ENCODE results near the gene DSE. TPM values are rescaled to one million over a fixed set of nuclear protein-coding genes. Genes with fewer than 3 reads are reported as not detected.
"Not testable (repeated sequence)": the region's sequence is repeated elsewhere in the genome, so short reads cannot be mapped to it uniquely, and the experiment has no call there.

Gene DSE
- total RNA-seq, 1 donor = 50.7 TPM

DNA sequence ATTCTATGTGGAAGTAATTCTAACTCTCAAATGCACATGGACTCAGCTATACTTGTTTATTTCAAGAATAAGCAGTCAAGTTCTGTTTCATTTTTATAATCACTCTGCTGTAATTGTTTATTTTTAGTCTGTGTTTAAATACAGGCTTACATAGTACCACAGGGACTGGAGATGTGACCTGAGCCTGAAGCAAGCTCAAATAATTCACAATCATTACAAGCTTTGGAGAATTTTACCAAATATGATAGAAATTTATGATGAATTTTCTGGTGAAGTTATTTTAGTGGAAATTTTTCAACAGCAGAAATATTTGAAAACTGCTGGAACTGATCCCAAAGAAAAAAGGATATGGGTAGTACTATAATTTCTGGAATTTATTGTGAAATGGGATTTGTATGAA is 41.6 kb upstream of the DSE start:
- no peak for DNase-seq (ENCODE audit: low read depth)
- TF ChIP-seq, protein P1, sequence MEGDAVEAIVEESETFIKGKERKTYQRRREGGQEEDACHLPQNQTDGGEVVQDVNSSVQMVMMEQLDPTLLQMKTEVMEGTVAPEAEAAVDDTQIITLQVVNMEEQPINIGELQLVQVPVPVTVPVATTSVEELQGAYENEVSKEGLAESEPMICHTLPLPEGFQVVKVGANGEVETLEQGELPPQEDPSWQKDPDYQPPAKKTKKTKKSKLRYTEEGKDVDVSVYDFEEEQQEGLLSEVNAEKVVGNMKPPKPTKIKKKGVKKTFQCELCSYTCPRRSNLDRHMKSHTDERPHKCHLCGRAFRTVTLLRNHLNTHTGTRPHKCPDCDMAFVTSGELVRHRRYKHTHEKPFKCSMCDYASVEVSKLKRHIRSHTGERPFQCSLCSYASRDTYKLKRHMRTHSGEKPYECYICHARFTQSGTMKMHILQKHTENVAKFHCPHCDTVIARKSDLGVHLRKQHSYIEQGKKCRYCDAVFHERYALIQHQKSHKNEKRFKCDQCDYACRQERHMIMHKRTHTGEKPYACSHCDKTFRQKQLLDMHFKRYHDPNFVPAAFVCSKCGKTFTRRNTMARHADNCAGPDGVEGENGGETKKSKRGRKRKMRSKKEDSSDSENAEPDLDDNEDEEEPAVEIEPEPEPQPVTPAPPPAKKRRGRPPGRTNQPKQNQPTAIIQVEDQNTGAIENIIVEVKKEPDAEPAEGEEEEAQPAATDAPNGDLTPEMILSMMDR (IDR thresholded peaks at IDR 0.05; ENCODE audit: insufficient read depth, low read length) = no peak
- H3K4me3 ChIP-seq (ENCODE audit: low read depth, low read length) = no peak overlapping the region

DNA sequence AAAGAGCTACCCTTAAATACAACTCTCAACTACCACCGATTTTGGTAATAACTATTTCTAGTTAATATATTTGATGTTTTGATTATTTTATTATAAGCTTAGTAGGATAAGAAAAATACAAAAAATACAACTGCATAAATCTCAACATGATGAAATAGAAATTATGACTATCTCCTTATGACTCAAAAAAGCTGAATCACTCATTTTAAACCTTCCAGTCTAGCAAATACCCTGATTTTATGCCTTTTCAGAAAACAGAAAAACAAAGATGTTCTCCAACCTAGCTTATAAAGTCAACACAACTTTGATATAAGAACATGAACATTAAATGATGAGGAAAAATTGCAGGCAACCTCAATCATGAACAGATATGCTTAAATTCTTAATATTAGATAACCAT is 40.2 kb upstream of the DSE start:
- no peak for DNase-seq (ENCODE audit: low read depth)
- no peak overlapping the region for H3K4me3 ChIP-seq (ENCODE audit: low read depth, low read length)
- TF ChIP-seq, protein P1 (IDR thresholded peaks at IDR 0.05; ENCODE audit: insufficient read depth, low read length) = no peak

DNA sequence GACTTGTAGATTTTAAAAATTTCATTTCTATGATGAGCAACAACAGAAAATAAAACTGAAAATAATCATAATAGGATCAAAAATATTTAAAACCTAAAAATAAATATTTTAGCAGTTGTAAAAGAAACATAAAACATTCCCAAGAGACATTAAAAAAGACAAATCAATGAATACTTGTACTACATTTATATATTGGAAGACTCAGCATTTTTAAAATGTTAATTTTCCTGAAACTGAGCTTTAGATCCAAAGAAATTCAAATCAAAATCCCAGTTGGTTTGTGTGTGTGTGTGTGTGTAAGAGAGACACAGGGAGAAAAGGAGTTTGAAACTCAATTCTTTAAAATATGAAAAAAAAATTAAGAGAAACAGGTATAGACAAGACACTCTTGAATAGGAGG is 38.7 kb upstream of the DSE start:
- TF ChIP-seq, protein P1 (IDR thresholded peaks at IDR 0.05; ENCODE audit: insufficient read depth, low read length) = no peak
- no peak overlapping the region for H3K4me3 ChIP-seq (ENCODE audit: low read depth, low read length)
- DNase-seq (ENCODE audit: low read depth) = no peak

DNA sequence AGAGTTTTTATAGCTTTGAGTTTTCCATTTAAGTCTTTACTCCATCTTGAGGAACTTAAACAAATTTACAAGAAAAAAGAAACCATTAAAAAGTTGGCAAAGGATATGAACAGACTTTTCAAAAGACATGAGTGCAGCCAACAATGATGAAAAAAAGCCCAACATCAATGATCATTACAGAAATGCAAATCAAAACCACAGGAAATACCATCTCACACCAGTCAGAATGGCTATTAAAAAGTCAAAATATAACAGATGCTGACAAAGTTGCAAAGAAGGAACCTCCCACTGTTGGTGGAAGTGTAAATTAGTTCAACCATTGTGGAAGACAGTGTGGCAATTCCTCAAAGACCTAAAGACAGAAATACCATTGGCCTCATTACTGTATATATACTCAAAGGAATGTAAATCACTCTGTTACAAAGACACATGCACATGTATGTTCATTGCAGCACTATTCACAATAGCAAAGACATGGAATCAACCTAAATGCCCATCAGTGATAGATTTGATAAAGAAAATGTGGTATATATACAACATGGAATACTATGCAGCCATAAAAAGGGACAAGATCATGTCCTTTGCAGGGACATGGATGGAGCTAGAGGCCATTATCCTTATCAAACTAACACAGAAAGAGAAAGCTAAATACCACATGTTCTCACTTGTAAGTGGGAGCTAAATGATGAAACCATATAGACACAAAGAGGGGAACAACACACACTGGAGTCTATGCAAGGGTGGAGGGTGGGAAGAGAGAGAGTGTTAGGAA is 35.9 kb upstream of the DSE start:
- not testable (repeated sequence) for H3K4me3 ChIP-seq (ENCODE audit: low read depth, low read length); DNase-seq (ENCODE audit: low read depth)

DNA sequence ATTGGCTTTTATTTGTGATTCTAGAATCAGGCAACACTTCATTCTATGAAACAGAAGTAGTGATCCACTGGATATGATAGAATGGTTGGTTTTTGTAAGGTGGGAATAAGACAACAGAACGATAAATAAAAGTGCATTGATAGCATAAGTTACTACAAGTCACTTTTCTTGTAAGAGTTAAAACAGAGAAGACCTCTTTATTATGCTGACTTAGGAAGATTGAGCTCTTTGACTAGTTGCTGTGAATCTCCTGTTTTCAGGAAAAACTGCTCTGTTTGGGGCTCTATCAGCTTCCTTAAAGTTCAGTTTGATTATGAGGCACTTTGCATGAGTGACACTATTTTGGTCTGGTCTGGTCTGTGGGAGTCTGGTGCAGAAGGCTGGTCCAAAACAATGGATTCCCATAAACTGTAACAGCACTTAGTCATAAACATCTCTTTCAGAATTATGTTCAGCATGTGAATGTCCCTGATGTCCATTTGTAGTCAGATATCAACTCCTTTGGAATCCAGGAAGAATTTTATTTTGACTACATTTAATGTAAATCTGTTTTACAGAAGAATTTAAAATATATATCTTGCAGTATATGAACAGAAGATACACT is 35.0 kb upstream of the DSE start:
- DNase-seq (ENCODE audit: low read depth) = no peak
- TF ChIP-seq, protein P1 (IDR thresholded peaks at IDR 0.05; ENCODE audit: insufficient read depth, low read length) = no peak
- H3K4me3 ChIP-seq (ENCODE audit: low read depth, low read length) = no peak overlapping the region

DNA sequence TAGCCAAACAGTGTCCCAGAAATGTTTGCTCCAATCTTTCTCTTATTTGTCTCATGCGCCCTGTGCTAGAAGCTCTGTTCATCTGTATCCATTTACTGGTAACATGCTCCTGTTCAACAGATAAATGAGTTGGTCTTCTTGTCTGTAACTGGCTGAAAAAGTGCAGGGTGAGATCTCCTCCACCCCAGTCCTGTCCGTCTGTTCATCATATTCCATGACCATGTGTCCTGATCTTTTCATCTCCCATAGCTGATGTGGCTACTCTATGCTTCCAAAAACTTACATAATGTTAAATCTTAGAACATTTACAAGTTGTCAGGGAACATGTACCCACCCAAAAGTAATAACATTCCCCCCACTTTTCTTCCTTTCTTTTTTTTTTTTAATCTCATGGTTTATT is 31.8 kb upstream of the DSE start:
- H3K4me3 ChIP-seq (ENCODE audit: low read depth, low read length) = no peak overlapping the region
- TF ChIP-seq, protein P1 (IDR thresholded peaks at IDR 0.05; ENCODE audit: insufficient read depth, low read length) = no peak
- no peak for DNase-seq (ENCODE audit: low read depth)

DNA sequence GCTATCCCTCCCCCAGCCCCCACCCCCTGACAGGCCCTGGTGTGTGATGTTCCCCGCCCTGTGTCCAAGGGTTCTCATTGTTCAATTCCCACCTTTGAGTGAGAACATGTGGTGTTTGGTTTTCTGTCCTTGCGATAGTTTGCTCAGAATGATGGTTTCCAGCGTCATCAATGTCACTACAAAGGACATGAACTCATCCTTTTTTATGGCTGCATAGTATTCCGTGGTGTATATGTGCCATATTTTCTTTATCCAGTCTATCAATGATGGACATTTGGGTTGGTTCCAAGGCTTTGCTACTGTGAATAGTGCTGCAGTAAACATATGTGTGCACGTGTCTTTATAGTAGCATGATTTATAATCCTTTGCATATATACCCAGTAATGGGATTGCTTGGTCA is 30.1 kb upstream of the DSE start:
- H3K4me3 ChIP-seq (ENCODE audit: low read depth, low read length); DNase-seq (ENCODE audit: low read depth): not testable (repeated sequence)

DNA sequence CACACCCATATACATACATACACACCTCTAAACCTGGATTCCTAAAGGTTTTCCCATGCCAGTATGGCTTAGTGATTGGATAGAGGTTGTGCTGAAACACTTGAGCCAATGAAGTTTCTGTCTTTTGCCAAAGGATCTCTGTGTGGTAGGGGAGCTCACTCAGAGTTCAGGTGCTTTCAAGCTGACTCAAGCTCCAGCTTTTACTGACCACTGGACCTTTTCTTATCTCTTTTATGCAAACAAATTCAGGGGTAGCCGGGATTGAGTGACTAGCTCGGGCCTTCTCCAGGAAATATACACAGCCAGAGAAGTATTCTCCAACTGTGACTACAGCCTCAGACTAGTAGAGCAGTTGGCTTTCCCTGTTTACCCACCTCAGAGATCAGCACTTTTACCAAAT is 21.5 kb upstream of the DSE start:
- TF ChIP-seq, protein P1 (IDR thresholded peaks at IDR 0.05; ENCODE audit: insufficient read depth, low read length) = no peak
- H3K4me3 ChIP-seq (ENCODE audit: low read depth, low read length) = no peak overlapping the region
- no peak for DNase-seq (ENCODE audit: low read depth)

Measured in fibroblast of the aortic adventitia (primary cell).